Neural progenitor cell (in vitro differentiated cells): Measurements from ENCODE around the gene KRT7.

ENCODE experiments used
- EZH2 ChIP-seq: fragments of 200-600 bp; sonication (generic); IDR thresholded peaks from 2 replicates; pipeline ENCODE4 v1.6.1; 2017; ENCODE audit warnings: antibody characterized with exemption, mild to moderate bottlenecking, moderate library complexity
- EZH2phosphoT487 ChIP-seq: fragments of 200-600 bp; sonication (generic); IDR thresholded peaks from 2 replicates; pipeline ENCODE4 v1.6.1; 2017; ENCODE audit warnings: antibody characterized with exemption
- TF ChIP-seq, protein P1 (sequence below): fragments of 200-600 bp; sonication (generic); IDR thresholded peaks from 2 replicates; pipeline ENCODE4 v1.5.1; 2017; ENCODE audit warnings: antibody characterized with exemption, mild to moderate bottlenecking

DNA sequence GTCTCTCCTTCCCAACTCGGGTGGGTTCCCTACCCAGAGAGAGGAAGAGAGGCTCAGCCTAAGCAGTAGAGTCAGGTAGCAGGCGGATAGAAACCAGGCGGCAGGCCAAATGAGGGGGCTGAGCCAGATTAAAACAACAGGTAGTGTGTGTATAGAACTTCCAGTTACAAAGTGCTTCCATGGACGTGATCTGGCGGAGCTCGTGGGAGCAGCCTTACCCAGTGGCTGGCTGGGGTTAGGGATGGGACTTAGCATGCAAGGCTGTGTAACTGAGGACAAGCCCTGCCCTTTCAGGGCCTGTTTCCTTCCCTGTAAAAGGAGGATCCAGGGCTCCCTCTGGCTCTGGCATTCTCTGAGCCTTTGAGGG lies 49.5 kb upstream of the KRT7 start:
- TF ChIP-seq, protein P1, sequence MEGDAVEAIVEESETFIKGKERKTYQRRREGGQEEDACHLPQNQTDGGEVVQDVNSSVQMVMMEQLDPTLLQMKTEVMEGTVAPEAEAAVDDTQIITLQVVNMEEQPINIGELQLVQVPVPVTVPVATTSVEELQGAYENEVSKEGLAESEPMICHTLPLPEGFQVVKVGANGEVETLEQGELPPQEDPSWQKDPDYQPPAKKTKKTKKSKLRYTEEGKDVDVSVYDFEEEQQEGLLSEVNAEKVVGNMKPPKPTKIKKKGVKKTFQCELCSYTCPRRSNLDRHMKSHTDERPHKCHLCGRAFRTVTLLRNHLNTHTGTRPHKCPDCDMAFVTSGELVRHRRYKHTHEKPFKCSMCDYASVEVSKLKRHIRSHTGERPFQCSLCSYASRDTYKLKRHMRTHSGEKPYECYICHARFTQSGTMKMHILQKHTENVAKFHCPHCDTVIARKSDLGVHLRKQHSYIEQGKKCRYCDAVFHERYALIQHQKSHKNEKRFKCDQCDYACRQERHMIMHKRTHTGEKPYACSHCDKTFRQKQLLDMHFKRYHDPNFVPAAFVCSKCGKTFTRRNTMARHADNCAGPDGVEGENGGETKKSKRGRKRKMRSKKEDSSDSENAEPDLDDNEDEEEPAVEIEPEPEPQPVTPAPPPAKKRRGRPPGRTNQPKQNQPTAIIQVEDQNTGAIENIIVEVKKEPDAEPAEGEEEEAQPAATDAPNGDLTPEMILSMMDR, result no peak
- TF ChIP-seq EZH2 (no peak), EZH2phosphoT487 (no peak)
